Central memory CD8-positive, alpha-beta T cell (primary cell): ENCODE results near the gene CRMP1.

Experiments
- ATAC-seq: fragments of 150-1000 bp; cut with Tn5 transposase; replicated peaks from 2 replicates; pipeline ENCODE4 v1.10.0; 2022; ENCODE audit warnings: mild to moderate bottlenecking, moderate FRiP score, moderate number of reproducible peaks; ENCODE audit not compliant: poor library complexity, severe bottlenecking; ENCODE audit errors: extremely low read depth
- DNase-seq, 2 donors: peaks; one replicate each; pipeline ENCODE4 v3.0.0; 2021; ENCODE audit warnings: low spot score in 2 of 2
- H3K27ac Mint-ChIP-seq: one replicate; pipeline ENCODE4 v1.8.0; 2022; ENCODE audit warnings: low read depth, mild to moderate bottlenecking, moderate library complexity, mixed read lengths
- H3K27me3 Mint-ChIP-seq: one replicate; pipeline ENCODE4 v1.8.0; 2022; ENCODE audit warnings: mixed read lengths
- H3K36me3 Mint-ChIP-seq: one replicate; pipeline ENCODE4 v1.8.0; 2022; ENCODE audit warnings: mild to moderate bottlenecking, moderate library complexity, mixed read lengths; ENCODE audit not compliant: insufficient read depth
- H3K4me1 Mint-ChIP-seq: one replicate; pipeline ENCODE4 v1.8.0; 2022; ENCODE audit warnings: mixed read lengths
- H3K4me3 Mint-ChIP-seq: one replicate; pipeline ENCODE4 v1.8.0; 2022; ENCODE audit warnings: mild to moderate bottlenecking, moderate library complexity, mixed read lengths
- H3K9me3 Mint-ChIP-seq: one replicate; pipeline ENCODE4 v1.8.0; 2022; ENCODE audit warnings: mixed read lengths

The CRMP1 gene

DNA sequence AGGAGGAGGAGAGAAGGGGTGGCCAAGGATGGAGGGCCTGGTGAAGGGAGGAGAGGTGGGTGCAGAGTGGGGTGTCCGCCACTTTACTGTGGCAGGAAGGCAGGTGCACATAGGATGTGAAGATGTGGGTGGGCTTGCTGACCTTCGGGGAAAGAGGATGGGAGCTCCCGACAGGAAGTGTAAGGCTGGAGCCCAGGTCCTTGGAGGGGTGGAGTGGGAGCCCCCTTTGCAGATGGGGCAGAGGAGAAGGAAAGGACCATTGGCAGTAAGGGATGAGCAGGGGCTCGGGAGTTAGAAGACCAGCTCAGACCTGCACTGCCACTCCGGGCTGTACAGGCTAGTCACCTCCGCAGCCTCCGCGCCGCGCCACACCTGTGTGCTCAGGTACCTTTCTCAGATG, 92.4 kb downstream of the CRMP1 start:
- Mint-ChIP-seq H3K27me3 (no peaks in the 10 kb centered on the region), H3K4me1 (no peaks in the 10 kb centered on the region), H3K27ac (no peak overlapping the region), H3K9me3 (no peaks in the 10 kb centered on the region), H3K4me3 (no peak overlapping the region), H3K36me3 (peaks cover 3% of the 10 kb centered on the region)
- no peak for ATAC-seq
- no peak for DNase-seq

DNA sequence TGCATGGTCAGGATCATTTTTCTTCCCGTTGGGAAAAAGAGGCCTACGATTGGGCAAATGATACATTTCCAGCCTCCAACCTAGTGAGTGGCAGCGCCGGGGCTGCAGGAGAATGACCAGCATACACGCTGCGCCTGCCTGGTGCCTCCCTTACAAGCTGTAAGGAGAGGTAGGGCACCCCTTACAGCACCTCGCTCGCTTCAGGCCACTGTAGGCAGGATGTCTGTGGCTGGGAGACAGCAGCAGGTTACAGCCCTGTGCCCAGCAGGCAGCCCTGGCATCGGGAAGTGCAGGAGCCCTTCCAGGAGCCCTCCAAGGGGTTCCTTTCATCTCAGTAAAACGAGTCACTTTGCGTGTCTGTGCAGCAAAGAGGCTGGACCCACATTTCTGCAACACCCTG, 93.5 kb downstream of the CRMP1 start:
- Mint-ChIP-seq H3K4me3 (no peak overlapping the region), H3K9me3 (no peaks in the 10 kb centered on the region), H3K36me3 (peaks cover 3% of the 10 kb centered on the region), H3K27me3 (no peaks in the 10 kb centered on the region), H3K27ac (no peak overlapping the region), H3K4me1 (no peaks in the 10 kb centered on the region)
- ATAC-seq (no peak), DNase-seq (no peak)

DNA sequence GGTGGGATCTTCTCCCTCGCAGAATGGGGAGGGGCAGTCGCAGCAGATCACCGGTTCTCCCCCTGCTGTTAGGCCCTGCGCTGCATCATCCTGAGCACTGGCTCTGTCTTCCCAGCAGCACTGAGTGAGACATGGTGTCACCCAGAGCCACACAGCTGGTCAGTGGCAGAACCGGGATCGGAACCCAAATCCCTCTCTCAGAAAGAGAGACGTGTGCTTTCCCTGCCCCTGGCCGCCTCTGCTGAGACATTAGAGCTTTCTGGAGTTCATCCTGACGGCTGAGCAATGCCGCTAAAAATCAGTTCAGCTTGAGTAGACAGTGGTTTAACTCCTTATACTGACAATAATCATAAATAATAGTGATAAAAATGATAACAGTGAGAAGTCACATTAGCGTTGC, 93.9 kb downstream of the CRMP1 start:
- no peaks in the 10 kb centered on the region for H3K4me1 Mint-ChIP-seq
- H3K27ac Mint-ChIP-seq = no peak overlapping the region
- no peak for DNase-seq
- H3K4me3 Mint-ChIP-seq = no peak overlapping the region
- ATAC-seq = no peak
- H3K36me3 Mint-ChIP-seq = peaks cover 3% of the 10 kb centered on the region
- H3K27me3 Mint-ChIP-seq = no peaks in the 10 kb centered on the region
- H3K9me3 Mint-ChIP-seq = no peaks in the 10 kb centered on the region

DNA sequence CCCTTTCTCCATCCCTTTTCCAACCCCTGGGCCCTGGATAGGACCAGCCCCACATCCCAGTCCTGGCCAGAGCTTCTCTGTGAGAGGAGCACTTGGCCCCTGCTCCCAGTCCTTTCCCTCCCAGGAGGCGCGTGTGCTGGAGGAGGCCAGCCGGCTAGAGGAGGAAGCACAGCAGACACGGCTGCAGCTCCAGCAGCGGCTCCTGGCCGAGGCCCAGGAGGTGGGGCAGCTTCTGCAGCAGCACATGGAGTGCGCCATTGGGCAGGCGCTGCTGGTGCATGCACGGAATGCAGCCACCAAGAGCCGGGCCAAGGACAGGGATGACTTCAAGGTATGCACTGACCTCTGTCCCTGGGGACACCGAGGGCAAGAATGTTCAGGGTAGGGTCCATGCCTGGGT, 94.4 kb downstream of the CRMP1 start:
- Mint-ChIP-seq H3K9me3 (no peaks in the 10 kb centered on the region), H3K27me3 (no peaks in the 10 kb centered on the region), H3K27ac (no peak overlapping the region), H3K36me3 (peaks cover 3% of the 10 kb centered on the region), H3K4me1 (no peaks in the 10 kb centered on the region), H3K4me3 (no peak overlapping the region)
- no peak for ATAC-seq
- no peak for DNase-seq

DNA sequence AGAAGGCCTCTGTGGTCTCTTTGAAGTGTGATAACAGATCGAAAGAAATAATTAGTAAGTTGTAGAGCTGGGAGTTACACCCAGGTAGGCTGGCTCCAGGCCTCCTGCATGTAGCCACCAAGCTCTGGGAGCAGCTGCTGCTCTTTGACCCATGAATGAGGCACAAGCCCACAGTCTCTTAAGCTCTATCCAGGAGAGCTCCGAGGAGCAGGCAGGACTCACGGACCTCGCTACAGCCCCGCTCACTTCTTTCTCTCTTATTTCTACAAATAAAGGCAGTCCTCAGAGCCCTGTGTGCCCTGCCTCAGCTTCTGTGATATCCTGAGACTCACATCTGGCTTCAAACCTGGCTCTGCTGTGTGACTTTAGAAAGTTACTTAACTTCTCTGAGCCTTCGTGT, 95.0 kb downstream of the CRMP1 start:
- Mint-ChIP-seq H3K27me3 (no peaks in the 10 kb centered on the region), H3K27ac (no peak overlapping the region), H3K36me3 (peaks cover 3% of the 10 kb centered on the region), H3K4me3 (no peak overlapping the region), H3K9me3 (no peaks in the 10 kb centered on the region), H3K4me1 (no peaks in the 10 kb centered on the region)
- no peak for DNase-seq
- ATAC-seq = no peak

DNA sequence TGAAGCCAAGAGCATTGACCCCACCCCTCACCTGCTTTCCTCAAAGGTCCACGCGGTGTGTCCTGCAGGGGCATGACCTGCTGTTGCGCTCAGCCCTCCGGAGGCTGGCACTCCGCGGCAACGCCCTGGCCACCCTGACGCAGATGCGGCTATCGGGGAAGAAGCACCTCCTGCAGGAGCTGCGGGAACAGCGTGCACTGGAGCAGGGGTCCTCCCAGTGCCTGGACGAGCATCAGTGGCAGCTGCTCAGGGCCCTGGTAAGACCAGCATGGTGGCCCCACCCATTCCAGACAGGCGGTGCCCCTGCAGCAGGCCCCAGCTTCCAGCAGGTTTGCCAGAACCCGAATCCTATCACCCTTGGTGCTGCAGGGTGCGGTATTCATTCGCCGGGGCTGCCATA, 95.9 kb downstream of the CRMP1 start:
- ATAC-seq (no peak), DNase-seq (no peak)
- H3K36me3 Mint-ChIP-seq = peaks cover 3% of the 10 kb centered on the region
- no peaks in the 10 kb centered on the region for H3K4me1 Mint-ChIP-seq
- H3K9me3 Mint-ChIP-seq = no peaks in the 10 kb centered on the region
- no peak overlapping the region for H3K4me3 Mint-ChIP-seq
- H3K27ac Mint-ChIP-seq = no peak overlapping the region
- no peaks in the 10 kb centered on the region for H3K27me3 Mint-ChIP-seq

DNA sequence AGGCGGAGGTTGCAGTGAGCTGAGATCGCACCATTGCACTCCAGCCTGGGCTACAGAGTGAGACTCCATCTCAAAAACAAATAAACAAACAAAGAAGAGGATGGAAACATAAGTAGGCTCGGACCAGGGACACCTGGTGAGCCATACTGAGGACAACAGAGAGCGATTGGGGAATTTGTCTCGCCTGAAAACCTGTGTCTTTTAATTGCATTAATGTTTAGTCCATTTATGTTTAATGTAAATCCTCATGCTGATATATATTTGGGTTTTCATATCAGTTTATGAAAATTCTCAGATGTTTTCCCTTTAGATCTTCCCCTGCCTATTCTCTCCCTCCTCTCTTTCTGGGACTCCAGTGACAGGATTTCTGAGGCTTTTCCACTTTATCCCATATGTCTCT, 97.3 kb downstream of the CRMP1 start:
- Mint-ChIP-seq H3K4me1 (no peaks in the 10 kb centered on the region), H3K4me3 (no peak overlapping the region), H3K27ac (no peak overlapping the region), H3K36me3 (peaks cover 3% of the 10 kb centered on the region), H3K27me3 (no peaks in the 10 kb centered on the region), H3K9me3 (no peaks in the 10 kb centered on the region)
- ATAC-seq (no peak), DNase-seq (no peak)

DNA sequence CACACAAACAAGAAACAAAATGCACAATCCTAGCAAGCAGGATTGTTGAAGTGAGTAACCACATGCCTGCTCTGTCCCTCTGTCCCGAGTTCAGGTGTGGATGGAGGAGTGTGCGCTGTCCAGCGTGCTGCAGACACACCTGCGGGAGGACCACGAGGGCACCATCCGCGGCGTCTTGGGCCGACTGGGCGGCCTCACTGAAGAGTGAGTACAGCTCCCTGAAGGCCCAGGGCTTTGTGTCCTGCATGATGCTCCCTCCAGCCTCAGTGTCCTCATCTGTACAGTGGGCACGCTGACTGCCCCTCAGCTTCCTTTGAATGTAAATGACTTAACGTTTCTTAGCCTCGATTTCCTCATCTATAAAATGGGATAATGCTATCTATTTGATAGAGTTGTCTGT, 99.4 kb downstream of the CRMP1 start:
- H3K4me1 Mint-ChIP-seq = no peaks in the 10 kb centered on the region
- no peaks in the 10 kb centered on the region for H3K9me3 Mint-ChIP-seq
- H3K27me3 Mint-ChIP-seq = no peaks in the 10 kb centered on the region
- H3K4me3 Mint-ChIP-seq = no peak overlapping the region
- no peak overlapping the region for H3K27ac Mint-ChIP-seq
- peaks cover 3% of the 10 kb centered on the region for H3K36me3 Mint-ChIP-seq
- ATAC-seq (no peak), DNase-seq (no peak)

DNA sequence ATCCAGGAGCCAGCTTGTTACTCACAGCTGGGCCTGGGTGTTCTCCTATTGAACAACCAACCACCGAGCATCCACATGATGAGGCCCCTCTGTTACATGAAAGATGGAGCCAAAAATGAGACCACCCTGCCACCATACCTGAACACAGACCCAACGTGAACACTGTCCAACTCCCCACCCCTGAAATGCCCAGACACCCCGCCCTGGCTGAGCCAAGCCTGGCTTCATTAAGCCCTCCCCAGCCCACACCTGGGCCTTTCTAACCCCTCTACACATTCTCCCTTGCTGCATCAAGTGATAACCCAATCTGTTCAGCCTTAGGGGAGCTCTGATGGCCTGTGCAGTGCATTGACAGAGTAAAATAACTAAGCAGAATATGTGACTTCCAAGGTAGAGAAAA, 101.2 kb downstream of the CRMP1 start:
- Mint-ChIP-seq H3K9me3 (no peaks in the 10 kb centered on the region), H3K36me3 (peaks cover 2% of the 10 kb centered on the region), H3K4me3 (no peak overlapping the region), H3K27ac (no peak overlapping the region), H3K27me3 (no peaks in the 10 kb centered on the region), H3K4me1 (no peaks in the 10 kb centered on the region)
- ATAC-seq (no peak), DNase-seq (no peak)

DNA sequence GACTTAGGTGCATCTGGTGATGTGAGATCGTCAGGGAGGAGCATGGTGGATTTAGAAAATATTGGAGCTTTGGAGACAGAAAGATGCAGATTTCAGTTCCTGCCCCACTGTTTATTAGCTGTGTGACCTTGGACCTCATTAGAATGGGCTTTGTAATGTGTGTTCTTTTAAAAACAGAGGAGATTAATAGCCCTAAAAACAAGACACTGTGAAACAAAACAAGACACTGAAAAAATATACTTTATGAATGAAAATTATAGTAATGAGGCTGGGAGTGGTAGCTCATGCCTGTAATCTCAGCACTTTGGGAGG, 102.4 kb downstream of the CRMP1 start:
- Mint-ChIP-seq H3K27me3 (no peaks in the 10 kb centered on the region), H3K27ac (no peak overlapping the region), H3K9me3 (no peaks in the 10 kb centered on the region), H3K36me3 (peaks cover 2% of the 10 kb centered on the region), H3K4me1 (no peaks in the 10 kb centered on the region), H3K4me3 (no peak overlapping the region)
- DNase-seq (no peak), ATAC-seq (no peak)

DNA sequence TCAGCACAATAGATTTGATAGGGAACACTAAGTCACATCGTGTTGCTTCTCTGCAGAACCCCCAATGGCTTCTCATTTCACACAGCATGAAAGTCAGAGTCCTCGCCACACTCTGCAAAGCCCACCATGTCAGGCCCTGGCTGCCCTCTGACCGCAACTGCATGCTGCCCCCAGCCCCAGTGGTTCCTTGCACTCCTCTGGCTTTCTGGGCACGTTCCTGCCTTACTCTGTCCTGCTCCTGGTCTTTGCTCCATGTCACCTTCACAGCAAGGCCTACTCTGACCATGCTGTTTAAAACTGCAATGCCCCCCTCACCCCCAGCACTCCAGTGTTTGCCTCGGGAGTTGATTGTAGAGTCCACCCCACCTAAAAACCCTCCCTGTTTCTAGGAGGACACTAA, 103.7 kb downstream of the CRMP1 start:
- Mint-ChIP-seq H3K9me3 (no peaks in the 10 kb centered on the region), H3K4me1 (no peaks in the 10 kb centered on the region), H3K36me3 (peaks cover 2% of the 10 kb centered on the region), H3K27me3 (no peaks in the 10 kb centered on the region), H3K27ac (no peak overlapping the region), H3K4me3 (no peak overlapping the region)
- ATAC-seq = no peak
- no peak for DNase-seq

DNA sequence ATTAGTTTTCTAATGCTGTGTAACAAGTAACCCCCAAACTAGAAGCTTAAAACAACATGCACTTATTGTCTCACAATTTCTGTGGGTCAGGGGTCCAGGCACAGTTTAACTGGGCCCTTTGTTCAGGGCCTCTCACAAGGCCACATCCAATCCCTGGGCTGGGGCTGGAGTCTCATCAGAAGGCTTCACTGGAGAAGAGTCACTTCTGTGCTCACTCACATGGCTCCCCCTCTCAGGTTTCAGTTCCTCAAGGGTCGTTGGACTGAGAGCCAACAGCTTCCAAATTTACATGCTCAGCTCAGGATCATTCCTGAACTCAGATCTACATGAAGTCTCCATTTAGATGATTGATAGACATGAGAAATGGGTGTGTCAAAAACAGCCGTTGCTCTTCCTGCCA, 104.7 kb downstream of the CRMP1 start:
- no peaks in the 10 kb centered on the region for H3K9me3 Mint-ChIP-seq
- no peaks in the 10 kb centered on the region for H3K4me1 Mint-ChIP-seq
- H3K36me3 Mint-ChIP-seq = peaks cover 2% of the 10 kb centered on the region
- H3K4me3 Mint-ChIP-seq = no peak overlapping the region
- ATAC-seq = no peak
- H3K27ac Mint-ChIP-seq = no peak overlapping the region
- H3K27me3 Mint-ChIP-seq = no peaks in the 10 kb centered on the region
- no peak for DNase-seq

DNA sequence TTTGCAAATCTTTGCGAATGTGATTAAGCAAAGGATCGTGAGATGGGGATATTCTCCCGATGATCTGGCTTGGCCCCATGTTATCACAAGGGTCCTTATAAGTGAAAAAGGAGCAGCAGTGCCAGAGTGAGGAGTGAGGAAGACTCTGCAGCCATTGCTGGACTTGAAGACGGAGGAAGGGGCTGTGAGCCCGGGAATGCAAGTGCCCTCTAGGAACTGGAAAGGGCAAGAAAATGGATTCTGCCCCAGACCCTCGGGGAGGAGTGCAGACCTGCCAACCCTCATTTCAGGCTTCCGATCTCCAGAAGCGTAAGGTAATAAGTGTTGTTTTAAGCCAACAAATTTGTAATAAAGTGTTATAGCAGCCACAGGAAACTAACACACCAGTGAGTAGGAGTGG, 105.6 kb downstream of the CRMP1 start:
- no peak for DNase-seq
- ATAC-seq = no peak
- no peak overlapping the region for H3K27ac Mint-ChIP-seq
- H3K4me3 Mint-ChIP-seq = no peak overlapping the region
- no peaks in the 10 kb centered on the region for H3K9me3 Mint-ChIP-seq
- peaks cover 3% of the 10 kb centered on the region for H3K36me3 Mint-ChIP-seq
- H3K4me1 Mint-ChIP-seq = no peaks in the 10 kb centered on the region
- no peaks in the 10 kb centered on the region for H3K27me3 Mint-ChIP-seq
